ENCODE data around the gene COPA. TPM values are rescaled to one million over a fixed set of nuclear protein-coding genes. Genes with fewer than 3 reads are reported as not detected.

Gene COPA
- total RNA-seq, 1 experiment from 2014 or later: 141 TPM

DNA sequence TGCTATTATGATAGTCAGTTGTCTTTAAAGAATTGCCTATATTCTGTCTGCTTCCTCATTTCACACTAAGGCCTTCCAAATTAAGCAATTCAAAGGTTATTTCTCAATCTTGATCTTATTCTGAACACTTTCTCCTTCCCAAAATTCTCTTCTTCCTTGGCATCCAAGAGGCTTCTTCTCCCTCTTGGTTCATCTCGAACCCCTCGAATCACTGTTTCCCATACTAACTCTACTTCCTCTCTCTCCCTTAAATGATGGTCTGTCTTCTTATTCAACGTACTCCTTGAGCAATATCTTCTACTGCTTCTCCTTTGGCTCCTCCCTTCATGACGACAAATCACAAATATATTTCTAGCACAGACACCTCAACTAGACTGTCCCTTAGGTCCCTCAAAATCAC, 4.5 kb downstream of the COPA start:
- H3K4me2 ChIP-seq (ENCODE audit: low read length): no peak overlapping the region
- POLR2A ChIA-PET (ENCODE audit: unreplicated experiment): no interaction called here
- no peak for DNase-seq
- ATAC-seq: no peak
- BruUV-seq (replicated peaks): no TSS peak
- peaks cover 65% of the 10 kb centered on the region for H3K79me2 ChIP-seq (ENCODE audit: low read length)
- no peaks in the 10 kb centered on the region for H3K27me3 ChIP-seq (ENCODE audit: low read length)
- H3K9ac ChIP-seq (ENCODE audit: low read length): no peak overlapping the region
- peaks cover 52% of the 10 kb centered on the region for H3K36me3 ChIP-seq (ENCODE audit: low read depth, low read length)
- H3K4me1 ChIP-seq (ENCODE audit: insufficient read depth, low read length): peaks cover 14% of the 10 kb centered on the region
- H3K27ac ChIP-seq (ENCODE audit: low read length): no peak overlapping the region
- no peaks in the 10 kb centered on the region for H3F3A ChIP-seq (ENCODE audit: low read length, unreplicated experiment)
- H3K4me3 ChIP-seq (ENCODE audit: low read length): no peak overlapping the region
- CTCF ChIA-PET: no interaction called here
- no peaks in the 10 kb centered on the region for H3K9me2 ChIP-seq (replicated peaks; ENCODE audit: low read length)
- no peaks in the 10 kb centered on the region for H3K9me3 ChIP-seq (ENCODE audit: low read length)
- TF ChIP-seq EZH2 (IDR thresholded peaks at IDR 0.05; ENCODE audit: low read length, unreplicated experiment) (no peak), EZH2phosphoT487 (IDR thresholded peaks at IDR 0.05; ENCODE audit: borderline replicate concordance, low read length) (no peak)
- TF ChIP-seq, protein P1, sequence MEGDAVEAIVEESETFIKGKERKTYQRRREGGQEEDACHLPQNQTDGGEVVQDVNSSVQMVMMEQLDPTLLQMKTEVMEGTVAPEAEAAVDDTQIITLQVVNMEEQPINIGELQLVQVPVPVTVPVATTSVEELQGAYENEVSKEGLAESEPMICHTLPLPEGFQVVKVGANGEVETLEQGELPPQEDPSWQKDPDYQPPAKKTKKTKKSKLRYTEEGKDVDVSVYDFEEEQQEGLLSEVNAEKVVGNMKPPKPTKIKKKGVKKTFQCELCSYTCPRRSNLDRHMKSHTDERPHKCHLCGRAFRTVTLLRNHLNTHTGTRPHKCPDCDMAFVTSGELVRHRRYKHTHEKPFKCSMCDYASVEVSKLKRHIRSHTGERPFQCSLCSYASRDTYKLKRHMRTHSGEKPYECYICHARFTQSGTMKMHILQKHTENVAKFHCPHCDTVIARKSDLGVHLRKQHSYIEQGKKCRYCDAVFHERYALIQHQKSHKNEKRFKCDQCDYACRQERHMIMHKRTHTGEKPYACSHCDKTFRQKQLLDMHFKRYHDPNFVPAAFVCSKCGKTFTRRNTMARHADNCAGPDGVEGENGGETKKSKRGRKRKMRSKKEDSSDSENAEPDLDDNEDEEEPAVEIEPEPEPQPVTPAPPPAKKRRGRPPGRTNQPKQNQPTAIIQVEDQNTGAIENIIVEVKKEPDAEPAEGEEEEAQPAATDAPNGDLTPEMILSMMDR (conservative IDR thresholded peaks at IDR 0.05; ENCODE audit: low read depth, low read length): no peak
- peaks cover 23% of the 10 kb centered on the region for H4K20me1 ChIP-seq (ENCODE audit: low read length)
- H2AFZ ChIP-seq (ENCODE audit: low read length): no peak overlapping the region
- intact Hi-C loops (cut with micrococcal nuclease): no loop called here

DNA sequence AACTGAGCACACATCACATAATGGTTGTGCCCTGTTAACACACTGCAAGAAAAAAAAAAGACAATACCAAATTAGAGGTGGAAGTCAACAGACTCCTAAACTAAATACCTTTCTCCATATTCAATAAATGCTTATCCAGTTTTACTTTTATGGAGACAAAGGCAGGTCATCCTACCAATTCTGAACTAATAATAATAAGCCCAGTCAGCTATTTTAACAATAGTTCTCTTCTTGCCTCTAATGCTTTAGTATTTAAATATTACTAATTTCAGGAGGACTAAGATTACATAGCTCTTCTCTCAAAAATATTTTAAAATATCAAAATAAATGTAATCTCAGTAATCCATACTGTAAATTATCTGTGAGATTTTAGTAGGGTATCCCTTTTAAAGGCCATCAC, 10.5 kb downstream of the COPA start:
- TF ChIP-seq, protein P1 (conservative IDR thresholded peaks at IDR 0.05; ENCODE audit: low read depth, low read length): no peak
- TF ChIP-seq EZH2phosphoT487 (IDR thresholded peaks at IDR 0.05; ENCODE audit: borderline replicate concordance, low read length) (no peak), EZH2 (IDR thresholded peaks at IDR 0.05; ENCODE audit: low read length, unreplicated experiment) (no peak)
- H3K36me3 ChIP-seq (ENCODE audit: low read depth, low read length): peaks cover 69% of the 10 kb centered on the region
- no peak overlapping the region for H3K4me3 ChIP-seq (ENCODE audit: low read length)
- no TSS peak for BruUV-seq (replicated peaks)
- intact Hi-C loops (cut with micrococcal nuclease): no loop called here
- CTCF ChIA-PET: no interaction called here
- peaks cover 6% of the 10 kb centered on the region; the same call in 1 of the 2 replicates for H3K79me2 ChIP-seq (ENCODE audit: low read length)
- no peak overlapping the region for H3K4me2 ChIP-seq (ENCODE audit: low read length)
- H3K27ac ChIP-seq (ENCODE audit: low read length): no peak overlapping the region
- POLR2A ChIA-PET (ENCODE audit: unreplicated experiment): no interaction called here
- H3K4me1 ChIP-seq (ENCODE audit: insufficient read depth, low read length): no peaks in the 10 kb centered on the region
- DNase-seq: no peak
- no peaks in the 10 kb centered on the region for H3K27me3 ChIP-seq (ENCODE audit: low read length)
- no peaks in the 10 kb centered on the region for H3K9me3 ChIP-seq (ENCODE audit: low read length)
- no peak overlapping the region for H3K9ac ChIP-seq (ENCODE audit: low read length)
- ATAC-seq: no peak
- H3F3A ChIP-seq (ENCODE audit: low read length, unreplicated experiment): no peaks in the 10 kb centered on the region
- H4K20me1 ChIP-seq (ENCODE audit: low read length): no peaks in the 10 kb centered on the region
- H2AFZ ChIP-seq (ENCODE audit: low read length): no peak overlapping the region
- H3K9me2 ChIP-seq (replicated peaks; ENCODE audit: low read length): no peaks in the 10 kb centered on the region

DNA sequence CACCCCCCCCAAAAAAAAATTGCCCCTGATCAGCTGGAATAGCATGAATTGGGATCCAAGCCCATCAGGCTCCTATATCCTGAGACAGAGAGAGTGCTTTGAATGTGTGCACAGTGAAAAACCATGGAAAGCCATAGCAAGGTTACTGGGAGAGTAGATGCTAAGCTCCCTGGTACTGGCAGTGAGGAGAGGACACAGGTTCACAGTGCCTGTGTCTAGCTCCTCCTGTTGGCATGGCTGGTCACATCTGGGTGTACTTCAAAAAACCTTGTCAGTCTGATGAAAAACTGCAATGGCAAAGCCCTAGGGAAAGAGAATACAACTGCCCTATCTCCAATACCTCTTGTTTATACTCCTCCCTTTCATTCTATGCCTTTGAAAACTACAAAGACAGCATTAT, 12.9 kb downstream of the COPA start:
- ChIA-PET POLR2A (ENCODE audit: unreplicated experiment) (no interaction called here), CTCF (no interaction called here)
- no peak for DNase-seq
- intact Hi-C loops (cut with micrococcal nuclease): no loop called here
- Histone ChIP-seq H4K20me1 (ENCODE audit: low read length) (no peaks in the 10 kb centered on the region), H3K9me3 (ENCODE audit: low read length) (no peaks in the 10 kb centered on the region), H3K4me3 (ENCODE audit: low read length) (no peak overlapping the region), H3K9me2 (replicated peaks; ENCODE audit: low read length) (no peaks in the 10 kb centered on the region), H3K79me2 (ENCODE audit: low read length) (no peaks in the 10 kb centered on the region), H3K36me3 (ENCODE audit: low read depth, low read length) (peaks cover 78% of the 10 kb centered on the region), H3K27me3 (ENCODE audit: low read length) (no peaks in the 10 kb centered on the region), H3K4me2 (ENCODE audit: low read length) (no peak overlapping the region), H3K4me1 (ENCODE audit: insufficient read depth, low read length) (no peaks in the 10 kb centered on the region), H3K9ac (ENCODE audit: low read length) (no peak overlapping the region), H2AFZ (ENCODE audit: low read length) (no peak overlapping the region), H3F3A (ENCODE audit: low read length, unreplicated experiment) (no peaks in the 10 kb centered on the region), H3K27ac (ENCODE audit: low read length) (no peak overlapping the region)
- BruUV-seq (replicated peaks): no TSS peak
- no peak for ATAC-seq
- TF ChIP-seq, protein P1 (conservative IDR thresholded peaks at IDR 0.05; ENCODE audit: low read depth, low read length): no peak
- TF ChIP-seq EZH2 (IDR thresholded peaks at IDR 0.05; ENCODE audit: low read length, unreplicated experiment) (no peak), EZH2phosphoT487 (IDR thresholded peaks at IDR 0.05; ENCODE audit: borderline replicate concordance, low read length) (no peak)
